HEK293 (cell line): Measurements from ENCODE around the gene LAMA2.

Experiments used
- CTCF ChIA-PET: fragments of 350-600 bp; formaldehyde crosslinking; extraction: SDS; loops from one replicate; lab custom pipeline; 2021; ENCODE audit warnings: antibody characterized with exemption; lab: Yijun Ruan, JAX
- POLR2A ChIA-PET: fragments of 300-600 bp; formaldehyde crosslinking; extraction: SDS; loops from one replicate; lab custom pipeline; 2020; ENCODE audit warnings: antibody characterized with exemption, inconsistent platforms; lab: Yijun Ruan, JAX
- H3K27ac ChIP-seq: fragments of 200-500 bp; sonication (Bioruptor generic); 2 replicates; pipeline ENCODE4 v1.5.1; 2014; ENCODE audit warnings: low read depth, low read length, control low read depth, inconsistent platforms; ENCODE audit errors: extremely low read depth
- H3K36me3 ChIP-seq, 2 experiments: fragments of 200-500 bp in 1 of 2; sonication (Bioruptor generic) in 1 of 2; 1 replicate in 1 of 2; 2 replicates in 1 of 2; pipeline ENCODE4 v1.5.1; 2014 to 2017; ENCODE audit warnings: inconsistent platforms in 2 of 2, low read length in 2 of 2; ENCODE audit not compliant: control insufficient read depth in 2 of 2, insufficient read depth in 1 of 2
- H3K4me1 ChIP-seq: fragments of 200-500 bp; sonication (Bioruptor generic); 2 replicates; pipeline ENCODE4 v1.5.1; 2014; ENCODE audit warnings: mild to moderate bottlenecking, low read length, inconsistent platforms; ENCODE audit not compliant: control insufficient read depth, insufficient read depth
- H3K4me3 ChIP-seq: 2 replicates; pipeline ENCODE4 v1.5.1; 2011; ENCODE audit warnings: low read depth, mild to moderate bottlenecking, control low read depth, low read length, moderate library complexity
- H3K9me3 ChIP-seq: fragments of 200-500 bp; sonication (Bioruptor generic); 2 replicates; pipeline ENCODE4 v1.5.1; 2014; ENCODE audit warnings: low read depth, low read length, inconsistent platforms; ENCODE audit not compliant: control insufficient read depth, insufficient read depth
- BCL11A ChIP-seq: fragments of 450-650 bp; formaldehyde crosslinking; IDR thresholded peaks from 2 replicates; pipeline ENCODE4 v1.5.1; 2016; ENCODE audit warnings: low read depth, missing biosample characterization, missing genetic modification characterization
- GFI1B ChIP-seq: fragments of 450-650 bp; formaldehyde crosslinking; IDR thresholded peaks from 2 replicates; pipeline ENCODE4 v1.5.1; 2016; ENCODE audit warnings: missing biosample characterization, missing genetic modification characterization
- GLIS2 ChIP-seq: fragments of 450-650 bp; formaldehyde crosslinking; IDR thresholded peaks from 2 replicates; pipeline ENCODE4 v1.5.1; 2016; ENCODE audit warnings: missing biosample characterization, missing genetic modification characterization
- IKZF3 ChIP-seq: fragments of 450-650 bp; IDR thresholded peaks from 2 replicates; pipeline ENCODE4 v1.5.0; 2018; ENCODE audit warnings: missing biosample characterization, mild to moderate bottlenecking, missing genetic modification characterization, moderate library complexity
- KLF1 ChIP-seq: fragments of 450-650 bp; formaldehyde crosslinking; IDR thresholded peaks from 2 replicates; pipeline ENCODE4 v1.5.1; 2016; ENCODE audit warnings: missing biosample characterization, missing genetic modification characterization
- KLF7 ChIP-seq: fragments of 450-650 bp; formaldehyde crosslinking; IDR thresholded peaks from 2 replicates; pipeline ENCODE4 v1.5.1; 2016; ENCODE audit warnings: missing biosample characterization, missing genetic modification characterization, borderline replicate concordance
- MEIS1 ChIP-seq: sonication (generic); formaldehyde crosslinking; IDR thresholded peaks from 2 replicates; pipeline ENCODE4 v1.8.1; 2022; ENCODE audit warnings: missing genetic modification reagents, mild to moderate bottlenecking, borderline replicate concordance
- MYNN ChIP-seq: fragments of 450-650 bp; formaldehyde crosslinking; IDR thresholded peaks from 2 replicates; pipeline ENCODE4 v1.5.1; 2016; ENCODE audit warnings: missing biosample characterization, missing genetic modification characterization, borderline replicate concordance
- REST ChIP-seq: fragments of 450-650 bp; formaldehyde crosslinking; IDR thresholded peaks from 2 replicates; pipeline ENCODE4 v1.5.1; 2016; ENCODE audit warnings: missing biosample characterization, missing genetic modification characterization
- TCF7L2 ChIP-seq: IDR thresholded peaks from 2 replicates; pipeline ENCODE4 v1.6.1; 2011; ENCODE audit warnings: low read depth, mild to moderate bottlenecking, inconsistent platforms, low read length, moderate library complexity, borderline replicate concordance
- YY2 ChIP-seq: fragments of 450-650 bp; formaldehyde crosslinking; IDR thresholded peaks from 2 replicates; pipeline ENCODE4 v1.5.1; 2016; ENCODE audit warnings: missing biosample characterization, missing genetic modification characterization
- ZBTB20 ChIP-seq: fragments of 450-650 bp; formaldehyde crosslinking; IDR thresholded peaks from 2 replicates; pipeline ENCODE4 v1.5.1; 2016; ENCODE audit warnings: missing biosample characterization, missing genetic modification characterization
- ZFP41 ChIP-seq: fragments of 450-650 bp; formaldehyde crosslinking; IDR thresholded peaks from 2 replicates; pipeline ENCODE4 v1.5.1; 2016; ENCODE audit warnings: missing biosample characterization, missing genetic modification characterization, borderline replicate concordance
- ZNF112 ChIP-seq: fragments of 450-650 bp; formaldehyde crosslinking; IDR thresholded peaks from 2 replicates; pipeline ENCODE4 v1.5.0; 2017; ENCODE audit warnings: missing biosample characterization, missing genetic modification characterization
- ZNF133 ChIP-seq: fragments of 450-650 bp; formaldehyde crosslinking; IDR thresholded peaks from 2 replicates; pipeline ENCODE4 v1.5.1; 2016; ENCODE audit warnings: missing biosample characterization, missing genetic modification characterization
- ZNF211 ChIP-seq: fragments of 450-650 bp; formaldehyde crosslinking; IDR thresholded peaks from 2 replicates; pipeline ENCODE4 v1.5.1; 2016; ENCODE audit warnings: low read depth, missing biosample characterization, missing genetic modification characterization
- ZNF214 ChIP-seq: fragments of 450-650 bp; formaldehyde crosslinking; IDR thresholded peaks from 2 replicates; pipeline ENCODE4 v1.5.1; 2017; ENCODE audit warnings: missing biosample characterization, mild to moderate bottlenecking, missing genetic modification characterization, borderline replicate concordance
- ZNF37A ChIP-seq: fragments of 450-650 bp; IDR thresholded peaks from 2 replicates; pipeline ENCODE4 v1.5.1; 2018; ENCODE audit warnings: missing biosample characterization, missing genetic modification characterization
- ZNF398 ChIP-seq: fragments of 450-650 bp; formaldehyde crosslinking; IDR thresholded peaks from 2 replicates; pipeline ENCODE4 v1.5.1; 2017; ENCODE audit warnings: missing biosample characterization, missing genetic modification characterization
- ZNF426 ChIP-seq: fragments of 450-650 bp; formaldehyde crosslinking; IDR thresholded peaks from 2 replicates; pipeline ENCODE4 v1.5.1; 2017; ENCODE audit warnings: missing biosample characterization, missing genetic modification characterization, mild to moderate bottlenecking, inconsistent platforms, moderate library complexity
- ZNF521 ChIP-seq: fragments of 450-650 bp; formaldehyde crosslinking; IDR thresholded peaks from 2 replicates; pipeline ENCODE4 v1.5.1; 2017; ENCODE audit warnings: missing biosample characterization, mild to moderate bottlenecking, missing genetic modification characterization
- ZNF530 ChIP-seq: fragments of 450-650 bp; formaldehyde crosslinking; IDR thresholded peaks from 2 replicates; pipeline ENCODE4 v1.5.1; 2016; ENCODE audit warnings: low read depth, missing biosample characterization, missing genetic modification characterization
- ZNF558 ChIP-seq: fragments of 450-650 bp; formaldehyde crosslinking; IDR thresholded peaks from 2 replicates; pipeline ENCODE4 v1.5.1; 2016; ENCODE audit warnings: missing biosample characterization, missing genetic modification characterization
- ZNF585B ChIP-seq: fragments of 450-650 bp; formaldehyde crosslinking; IDR thresholded peaks from 2 replicates; pipeline ENCODE4 v1.5.1; 2016; ENCODE audit warnings: missing biosample characterization, missing genetic modification characterization
- ZNF626 ChIP-seq: fragments of 450-650 bp; sonication (Bioruptor Pico); formaldehyde crosslinking; IDR thresholded peaks from 2 replicates; pipeline ENCODE4 v1.5.1; 2018; ENCODE audit warnings: missing biosample characterization, missing genetic modification characterization, inconsistent platforms
- ZNF677 ChIP-seq: fragments of 450-650 bp; IDR thresholded peaks from 2 replicates; pipeline ENCODE4 v1.5.0; 2018; ENCODE audit warnings: missing biosample characterization, mild to moderate bottlenecking, missing genetic modification characterization, moderate library complexity
- ZNF707 ChIP-seq: fragments of 450-650 bp; formaldehyde crosslinking; IDR thresholded peaks from 2 replicates; pipeline ENCODE4 v1.5.1; 2016; ENCODE audit warnings: missing biosample characterization, missing genetic modification characterization
- ZNF776 ChIP-seq: fragments of 450-650 bp; formaldehyde crosslinking; IDR thresholded peaks from 2 replicates; pipeline ENCODE4 v1.5.0; 2017; ENCODE audit warnings: missing biosample characterization, missing genetic modification characterization, borderline replicate concordance
- ZNF785 ChIP-seq: fragments of 450-650 bp; formaldehyde crosslinking; IDR thresholded peaks from 2 replicates; pipeline ENCODE4 v1.5.1; 2016; ENCODE audit warnings: missing biosample characterization, missing genetic modification characterization
- ZNF792 ChIP-seq: fragments of 450-650 bp; formaldehyde crosslinking; IDR thresholded peaks from 2 replicates; pipeline ENCODE4 v1.5.1; 2016; ENCODE audit warnings: missing biosample characterization, missing genetic modification characterization
- TF ChIP-seq, protein P1 (sequence below): fragments of 450-650 bp; formaldehyde crosslinking; IDR thresholded peaks from 2 replicates; pipeline ENCODE4; 2016; ENCODE audit warnings: missing biosample characterization, missing genetic modification characterization
- TF ChIP-seq, protein P2 (sequence below): fragments of 450-650 bp; formaldehyde crosslinking; IDR thresholded peaks from 2 replicates; pipeline ENCODE4 v1.5.1; 2016; ENCODE audit warnings: missing biosample characterization, missing genetic modification characterization

LAMA2 gene

DNA sequence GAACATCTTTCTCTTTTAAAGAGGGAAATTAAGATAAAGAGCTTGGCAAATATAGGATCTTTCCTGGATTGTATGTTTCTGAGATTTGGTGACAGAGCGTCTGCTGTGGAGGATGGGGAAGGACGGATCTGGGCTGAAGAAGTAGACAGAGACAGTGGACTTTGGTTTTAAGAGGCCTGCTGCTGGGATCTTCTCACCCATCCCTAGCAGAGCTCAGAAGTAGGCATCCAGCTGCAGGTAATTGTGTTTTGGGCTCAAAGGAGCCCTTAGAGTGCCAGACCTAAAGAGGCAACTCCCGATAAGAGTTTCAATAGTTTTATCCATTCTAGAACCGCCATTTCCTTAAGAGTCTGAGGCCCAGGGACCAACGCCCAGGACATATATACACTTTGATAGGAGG is 20.8 kb downstream of the LAMA2 start:
- ChIA-PET CTCF (interaction anchor here (0.5 kb wide), 1 partner anchor 307 kb away, joined by 3 read pairs; no protein-coding TSS in a partner anchor), POLR2A (no interaction called here)
- TF ChIP-seq ZNF37A (tag by site-specific recombination) (no peak), ZNF707 (tag by site-specific recombination) (no peak), ZNF530 (tag by site-specific recombination) (no peak), IKZF3 (tag by site-specific recombination) (no peak), ZFP41 (no peak), ZNF626 (tag by site-specific recombination) (no peak), TCF7L2 (no peak), ZNF133 (tag by site-specific recombination) (no peak), ZNF776 (tag by site-specific recombination) (no peak), GFI1B (tag by site-specific recombination) (no peak), MYNN (no peak), ZNF211 (tag by site-specific recombination) (no peak), ZNF214 (no peak), ZNF112 (tag by site-specific recombination) (no peak), ZNF521 (tag by site-specific recombination) (no peak), REST (no peak)
- TF ChIP-seq, protein P1, sequence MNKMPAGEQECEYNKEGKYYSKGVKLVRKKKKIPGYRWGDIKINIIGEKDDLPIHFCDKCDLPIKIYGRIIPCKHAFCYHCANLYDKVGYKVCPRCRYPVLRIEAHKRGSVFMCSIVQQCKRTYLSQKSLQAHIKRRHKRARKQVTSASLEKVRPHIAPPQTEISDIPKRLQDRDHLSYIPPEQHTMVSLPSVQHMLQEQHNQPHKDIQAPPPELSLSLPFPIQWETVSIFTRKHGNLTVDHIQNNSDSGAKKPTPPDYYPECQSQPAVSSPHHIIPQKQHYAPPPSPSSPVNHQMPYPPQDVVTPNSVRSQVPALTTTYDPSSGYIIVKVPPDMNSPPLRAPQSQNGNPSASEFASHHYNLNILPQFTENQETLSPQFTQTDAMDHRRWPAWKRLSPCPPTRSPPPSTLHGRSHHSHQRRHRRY (tag by site-specific recombination) = no peak

DNA sequence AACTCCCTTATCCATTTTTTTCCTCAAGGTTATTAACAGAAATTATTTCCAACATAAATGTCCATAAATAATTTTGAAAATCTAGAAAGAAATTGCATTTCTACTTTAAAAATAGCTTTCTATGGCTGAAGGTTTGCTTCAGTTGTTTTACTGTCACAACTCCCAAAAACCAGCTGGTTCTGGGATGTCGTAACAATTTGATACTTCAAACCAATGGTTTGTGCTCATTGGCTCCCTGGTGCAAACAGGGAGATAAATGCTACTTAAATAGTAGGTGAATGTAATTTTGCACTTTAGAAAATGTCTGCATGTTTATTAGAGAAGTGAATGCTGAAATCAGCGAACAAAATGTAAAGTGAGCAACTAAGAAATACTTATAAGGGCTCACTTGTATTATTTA is 31.1 kb downstream of the LAMA2 start:
- no peaks in the 10 kb centered on the region for H3K36me3 ChIP-seq
- no peak overlapping the region for H3K27ac ChIP-seq
- H3K9me3 ChIP-seq = no peaks in the 10 kb centered on the region
- POLR2A ChIA-PET = no interaction called here
- no peaks in the 10 kb centered on the region for H3K4me1 ChIP-seq
- H3K4me3 ChIP-seq = no peak overlapping the region
- CTCF ChIA-PET = interaction anchor here (1.4 kb wide), 1 partner anchor 106 kb away, joined by 5 read pairs; no protein-coding TSS in a partner anchor
- TF ChIP-seq ZNF585B (tag by site-specific recombination) (no peak), ZNF426 (no peak), ZNF785 (tag by site-specific recombination) (no peak), ZBTB20 (no peak), KLF1 (no peak), ZNF792 (tag by site-specific recombination) (no peak), KLF7 (tag by site-specific recombination) (no peak), BCL11A (tag by site-specific recombination) (no peak), GLIS2 (tag by site-specific recombination) (no peak), ZNF558 (tag by site-specific recombination) (no peak), ZNF677 (no peak), ZNF398 (no peak), YY2 (tag by site-specific recombination) (no peak), ZNF37A (tag by site-specific recombination) (no peak), MEIS1 (CRISPR knock-in tag) (no peak)
- TF ChIP-seq, protein P2, sequence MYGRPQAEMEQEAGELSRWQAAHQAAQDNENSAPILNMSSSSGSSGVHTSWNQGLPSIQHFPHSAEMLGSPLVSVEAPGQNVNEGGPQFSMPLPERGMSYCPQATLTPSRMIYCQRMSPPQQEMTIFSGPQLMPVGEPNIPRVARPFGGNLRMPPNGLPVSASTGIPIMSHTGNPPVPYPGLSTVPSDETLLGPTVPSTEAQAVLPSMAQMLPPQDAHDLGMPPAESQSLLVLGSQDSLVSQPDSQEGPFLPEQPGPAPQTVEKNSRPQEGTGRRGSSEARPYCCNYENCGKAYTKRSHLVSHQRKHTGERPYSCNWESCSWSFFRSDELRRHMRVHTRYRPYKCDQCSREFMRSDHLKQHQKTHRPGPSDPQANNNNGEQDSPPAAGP (tag by site-specific recombination) = no peak

More for the DNA sequence above, 20.8 kb downstream of the LAMA2 start:
- Histone ChIP-seq H3K4me1 (no peaks in the 10 kb centered on the region), H3K4me3 (no peak overlapping the region), H3K9me3 (no peaks in the 10 kb centered on the region), H3K36me3 (no peaks in the 10 kb centered on the region), H3K27ac (no peak overlapping the region)
